ENCODE data around the gene ANP32E.

- TF ChIP-seq POLR2A (IDR thresholded peaks at IDR 0.05) (no peak), CTCF (IDR thresholded peaks at IDR 0.05 in 8 of 11, conservative IDR thresholded peaks at IDR 0.05 in 3 of 11) (no peak), POLR2AphosphoS5 (IDR thresholded peaks at IDR 0.05) (no peak)
Observed at GRCh38 chr1:150283260-150283659, 47.3 kb upstream of the ANP32E start.

All from spleen (tissue), 7 donors.